DOHH2 (cell line): ENCODE data around the gene PHACTR1.

Source experiments
- EZH2phosphoT487 ChIP-seq: fragments of 200-600 bp; sonication (generic); IDR thresholded peaks from 2 replicates; pipeline ENCODE4 v1.6.1; 2017; ENCODE audit warnings: borderline replicate concordance, mild to moderate bottlenecking, antibody characterized with exemption, low read length, moderate library complexity, mixed read lengths
- TF ChIP-seq, protein P1 (sequence below): fragments of 200-600 bp; sonication (generic); IDR thresholded peaks from one replicate; pipeline ENCODE4 v1.5.1; 2014; ENCODE audit warnings: antibody characterized with exemption, mild to moderate bottlenecking, low read depth, low read length; ENCODE audit not compliant: poor library complexity, severe bottlenecking

DNA sequence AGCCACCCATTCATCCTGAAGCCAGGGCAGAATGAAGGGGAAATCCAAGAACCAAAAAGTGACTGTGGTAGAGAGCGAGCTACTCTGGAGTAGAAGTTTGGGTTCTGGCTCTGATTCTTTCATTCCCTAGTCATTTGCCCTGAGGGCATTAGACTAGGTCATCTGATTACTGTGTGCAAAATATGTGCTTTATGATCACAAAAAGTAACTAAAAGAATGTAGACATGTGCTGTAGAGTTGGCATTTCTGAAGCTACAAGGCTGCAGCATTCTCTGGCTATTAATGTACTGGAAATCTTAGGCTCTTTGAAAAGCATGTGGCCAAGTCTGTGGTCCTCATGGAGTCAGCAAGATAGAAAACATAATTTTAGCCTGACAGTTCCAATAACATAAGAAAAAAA is 517.6 kb downstream of the PHACTR1 start:
- TF ChIP-seq, protein P1, sequence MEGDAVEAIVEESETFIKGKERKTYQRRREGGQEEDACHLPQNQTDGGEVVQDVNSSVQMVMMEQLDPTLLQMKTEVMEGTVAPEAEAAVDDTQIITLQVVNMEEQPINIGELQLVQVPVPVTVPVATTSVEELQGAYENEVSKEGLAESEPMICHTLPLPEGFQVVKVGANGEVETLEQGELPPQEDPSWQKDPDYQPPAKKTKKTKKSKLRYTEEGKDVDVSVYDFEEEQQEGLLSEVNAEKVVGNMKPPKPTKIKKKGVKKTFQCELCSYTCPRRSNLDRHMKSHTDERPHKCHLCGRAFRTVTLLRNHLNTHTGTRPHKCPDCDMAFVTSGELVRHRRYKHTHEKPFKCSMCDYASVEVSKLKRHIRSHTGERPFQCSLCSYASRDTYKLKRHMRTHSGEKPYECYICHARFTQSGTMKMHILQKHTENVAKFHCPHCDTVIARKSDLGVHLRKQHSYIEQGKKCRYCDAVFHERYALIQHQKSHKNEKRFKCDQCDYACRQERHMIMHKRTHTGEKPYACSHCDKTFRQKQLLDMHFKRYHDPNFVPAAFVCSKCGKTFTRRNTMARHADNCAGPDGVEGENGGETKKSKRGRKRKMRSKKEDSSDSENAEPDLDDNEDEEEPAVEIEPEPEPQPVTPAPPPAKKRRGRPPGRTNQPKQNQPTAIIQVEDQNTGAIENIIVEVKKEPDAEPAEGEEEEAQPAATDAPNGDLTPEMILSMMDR: no peak
- no peak for TF ChIP-seq EZH2phosphoT487
